ENCODE results near the gene EYA2. TPM values are rescaled to one million over a fixed set of nuclear protein-coding genes. Genes with fewer than 3 reads are reported as not detected.

The EYA2 gene
- polyA plus RNA-seq, 1 donor (not counting 4 experiments of a cell fraction or from before 2014, with no cell fraction given): not detected

DNA sequence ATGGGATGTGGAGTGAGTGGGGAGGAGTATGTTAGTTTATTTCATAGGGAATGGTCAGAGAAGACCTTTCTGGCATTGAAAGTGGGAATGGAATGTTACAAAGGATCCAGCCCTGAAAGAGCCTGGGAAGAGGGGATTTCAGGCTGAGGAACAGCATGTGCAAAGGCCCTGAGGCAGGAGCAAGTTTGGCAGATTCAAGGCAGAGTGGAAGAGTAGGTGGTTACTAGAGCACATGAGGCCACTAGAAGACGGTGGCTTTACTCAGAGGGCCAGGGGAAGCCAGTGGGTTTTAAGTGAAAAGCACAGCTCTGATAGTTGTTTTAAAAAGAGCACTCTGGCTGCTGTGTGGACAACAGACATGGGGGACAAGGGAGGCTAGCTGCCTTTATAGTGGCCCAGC lies 234.7 kb downstream of the EYA2 start:
- Histone ChIP-seq H3K9me1 (ENCODE audit: control insufficient read depth, extremely low read depth, insufficient read depth, low read length) (no peaks in the 10 kb centered on the region), H3K36me3 (ENCODE audit: control insufficient read depth in 2 of 2, extremely low read depth in 1 of 2, insufficient read depth in 2 of 2, low read length in 2 of 2) (no peaks in the 10 kb centered on the region), H3K9ac (ENCODE audit: control insufficient read depth, extremely low read depth, insufficient read depth, low read length) (no peak overlapping the region), H3K4me3 (ENCODE audit: control insufficient read depth in 2 of 3, extremely low read depth in 1 of 3, insufficient read depth in 2 of 3, low read depth in 1 of 3, low read length in 3 of 3) (no peak overlapping the region), H3K27ac (ENCODE audit: control insufficient read depth, insufficient read depth, low read length) (no peak overlapping the region), H3K4me1 (ENCODE audit: control insufficient read depth, extremely low read depth, insufficient read depth, low read length) (peaks cover 40% of the 10 kb centered on the region), H3K9me3 (ENCODE audit: control insufficient read depth, low read depth, low read length) (no peaks in the 10 kb centered on the region), H3K4me2 (ENCODE audit: control insufficient read depth, extremely low read depth, insufficient read depth, low read depth, low read length) (no peak overlapping the region), H3K79me2 (ENCODE audit: control insufficient read depth, insufficient read depth, low read length) (no peaks in the 10 kb centered on the region), H4K20me1 (ENCODE audit: control insufficient read depth, extremely low read depth, insufficient read depth, low read length) (no peaks in the 10 kb centered on the region), H3K27me3 (ENCODE audit: control insufficient read depth, extremely low read depth, insufficient read depth, low read length) (no peaks in the 10 kb centered on the region), H2AFZ (ENCODE audit: control insufficient read depth, low read length) (no peak overlapping the region)
- dilution Hi-C loops (cut with MboI; ENCODE audit: extremely low pct_ligation_motif_present, low sequenced_read_pairs): no loop called here
- FAIRE-seq (no peak), DNase-seq (ENCODE audit: low read depth, low spot score) (no peak)
- TF ChIP-seq EZH2 (IDR thresholded peaks at IDR 0.05; ENCODE audit: low read length): no peak
- TF ChIP-seq, protein P1, sequence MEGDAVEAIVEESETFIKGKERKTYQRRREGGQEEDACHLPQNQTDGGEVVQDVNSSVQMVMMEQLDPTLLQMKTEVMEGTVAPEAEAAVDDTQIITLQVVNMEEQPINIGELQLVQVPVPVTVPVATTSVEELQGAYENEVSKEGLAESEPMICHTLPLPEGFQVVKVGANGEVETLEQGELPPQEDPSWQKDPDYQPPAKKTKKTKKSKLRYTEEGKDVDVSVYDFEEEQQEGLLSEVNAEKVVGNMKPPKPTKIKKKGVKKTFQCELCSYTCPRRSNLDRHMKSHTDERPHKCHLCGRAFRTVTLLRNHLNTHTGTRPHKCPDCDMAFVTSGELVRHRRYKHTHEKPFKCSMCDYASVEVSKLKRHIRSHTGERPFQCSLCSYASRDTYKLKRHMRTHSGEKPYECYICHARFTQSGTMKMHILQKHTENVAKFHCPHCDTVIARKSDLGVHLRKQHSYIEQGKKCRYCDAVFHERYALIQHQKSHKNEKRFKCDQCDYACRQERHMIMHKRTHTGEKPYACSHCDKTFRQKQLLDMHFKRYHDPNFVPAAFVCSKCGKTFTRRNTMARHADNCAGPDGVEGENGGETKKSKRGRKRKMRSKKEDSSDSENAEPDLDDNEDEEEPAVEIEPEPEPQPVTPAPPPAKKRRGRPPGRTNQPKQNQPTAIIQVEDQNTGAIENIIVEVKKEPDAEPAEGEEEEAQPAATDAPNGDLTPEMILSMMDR (optimal IDR thresholded peaks at IDR 0.05 in 1 of 3, IDR thresholded peaks at IDR 0.05 in 1 of 3, conservative IDR thresholded peaks at IDR 0.05 in 1 of 3; ENCODE audit: extremely low read depth in 1 of 3, insufficient read depth in 2 of 3, low read length in 3 of 3): no peak

DNA sequence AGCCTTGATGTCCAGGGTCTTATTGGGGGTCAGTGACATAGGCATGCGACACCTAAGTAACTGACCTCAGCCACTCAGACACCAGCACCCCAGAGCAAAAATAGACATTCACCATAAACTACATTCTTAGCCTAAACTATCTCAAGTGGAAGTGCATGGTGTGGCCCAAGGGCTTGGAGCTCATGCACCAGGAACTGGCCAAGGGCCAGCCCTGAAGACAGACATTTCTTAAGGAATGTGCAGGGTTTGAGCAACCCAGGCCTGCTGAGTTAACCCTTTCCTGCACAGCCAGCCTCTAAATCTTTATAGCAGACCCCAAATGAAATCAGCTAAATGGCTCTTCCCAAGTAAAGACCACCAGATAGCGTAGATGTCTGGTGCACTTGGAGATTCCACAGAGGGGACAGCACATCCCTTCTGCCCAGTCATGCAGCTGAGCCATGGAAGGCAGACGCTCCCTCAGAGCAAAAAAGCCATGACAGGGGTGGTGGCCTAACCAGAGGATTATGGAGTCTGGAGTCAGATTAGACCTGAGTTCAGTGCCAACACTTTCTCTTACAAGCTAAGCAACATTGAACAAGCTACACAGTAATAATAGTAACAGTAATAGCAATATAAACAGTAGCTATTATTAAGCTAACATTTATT lies 239.3 kb downstream of the EYA2 start:
- FAIRE-seq (peak; percentile 87), DNase-seq (ENCODE audit: low read depth, low spot score) (peak; percentile 15)
- peaks cover 17% of the 10 kb centered on the region for H3K4me1 ChIP-seq (ENCODE audit: control insufficient read depth, extremely low read depth, insufficient read depth, low read length)
- no peaks in the 10 kb centered on the region for H3K9me3 ChIP-seq (ENCODE audit: control insufficient read depth, low read depth, low read length)
- H3K27ac ChIP-seq (ENCODE audit: control insufficient read depth, insufficient read depth, low read length): no peak overlapping the region
- H3K9ac ChIP-seq (ENCODE audit: control insufficient read depth, extremely low read depth, insufficient read depth, low read length): no peak overlapping the region
- H4K20me1 ChIP-seq (ENCODE audit: control insufficient read depth, extremely low read depth, insufficient read depth, low read length): no peaks in the 10 kb centered on the region
- peak overlapping the region; percentile 66 for H2AFZ ChIP-seq (ENCODE audit: control insufficient read depth, low read length)
- H3K79me2 ChIP-seq (ENCODE audit: control insufficient read depth, insufficient read depth, low read length): no peaks in the 10 kb centered on the region
- no peaks in the 10 kb centered on the region for H3K27me3 ChIP-seq (ENCODE audit: control insufficient read depth, extremely low read depth, insufficient read depth, low read length)
- TF ChIP-seq, protein P1 (optimal IDR thresholded peaks at IDR 0.05 in 1 of 3, IDR thresholded peaks at IDR 0.05 in 1 of 3, conservative IDR thresholded peaks at IDR 0.05 in 1 of 3; ENCODE audit: extremely low read depth in 1 of 3, insufficient read depth in 2 of 3, low read length in 3 of 3): no peak
- no peak for TF ChIP-seq EZH2 (IDR thresholded peaks at IDR 0.05; ENCODE audit: low read length)
- no peak overlapping the region for H3K4me3 ChIP-seq (ENCODE audit: control insufficient read depth in 2 of 3, extremely low read depth in 1 of 3, insufficient read depth in 2 of 3, low read depth in 1 of 3, low read length in 3 of 3)
- no peaks in the 10 kb centered on the region for H3K36me3 ChIP-seq (ENCODE audit: control insufficient read depth in 2 of 2, extremely low read depth in 1 of 2, insufficient read depth in 2 of 2, low read length in 2 of 2)
- dilution Hi-C loops (cut with MboI; ENCODE audit: extremely low pct_ligation_motif_present, low sequenced_read_pairs): no loop called here
- H3K9me1 ChIP-seq (ENCODE audit: control insufficient read depth, extremely low read depth, insufficient read depth, low read length): no peaks in the 10 kb centered on the region
- peak overlapping the region; percentile 47 for H3K4me2 ChIP-seq (ENCODE audit: control insufficient read depth, extremely low read depth, insufficient read depth, low read depth, low read length)
